Muscle of back (tissue), 10 donors: ENCODE results near the gene EFNA2. TPM values are rescaled to one million over a fixed set of nuclear protein-coding genes. Genes with fewer than 3 reads are reported as not detected.

Experiments used
- polyA plus RNA-seq, 10 donors: library from polyadenylated mRNA; unstranded; fragments of 120-200 nt; gene quantifications; one replicate each; pipeline ENCODE4 v1.2.1, GENCODE V29; 2013; ENCODE audit not compliant: insufficient read length in 10 of 10

EFNA2 gene
- polyA plus RNA-seq, 10 donors, result 0.29 to 2.4 (median 1.3) TPM

Other genes with a start within 250 kb of the EFNA2 start
- gene ABCA7, start 245.8 kb upstream of the EFNA2 start, polyA plus RNA-seq, result 10 to 100 TPM in 9 of 10 donors, 1 to 10 TPM in 1; 4.8 to 29.3 (median 12.0) TPM
- 10 to 100 TPM in 5 of 10 donors, 1 to 10 TPM in 5; 6.3 to 20.7 (median 10.1) TPM for gene ARHGAP45, start 218.7 kb upstream of the EFNA2 start, polyA plus RNA-seq
- gene POLR2E, start 190.5 kb upstream of the EFNA2 start, polyA plus RNA-seq, result 100 to 1,000 TPM in 8 of 10 donors, 10 to 100 TPM in 2; 81.8 to 145 (median 110) TPM
- 100 to 1,000 TPM; 117 to 183 (median 150) TPM for gene GPX4, start 181.9 kb upstream of the EFNA2 start, polyA plus RNA-seq
- 10 to 100 TPM in 5 of 10 donors, 1 to 10 TPM in 5; 6.1 to 14.5 (median 10.4) TPM for gene SBNO2, start 111.6 kb upstream of the EFNA2 start, polyA plus RNA-seq
- gene STK11, start 80.1 kb upstream of the EFNA2 start, polyA plus RNA-seq, result 10 to 100 TPM; 37.8 to 53.7 (median 47.7) TPM
- gene CBARP, start 47.9 kb upstream of the EFNA2 start, polyA plus RNA-seq, result 1 to 10 TPM in 7 of 10 donors, under 1 TPM in 3; 0.97 to 2.7 (median 1.2) TPM
- 100 to 1,000 TPM; 114 to 184 (median 135) TPM for gene ATP5F1D, start 44.1 kb upstream of the EFNA2 start, polyA plus RNA-seq
- 10 to 100 TPM; 27.7 to 44.0 (median 33.6) TPM for gene MIDN, start 37.3 kb upstream of the EFNA2 start, polyA plus RNA-seq
- gene CIRBP, start 16.5 kb upstream of the EFNA2 start, polyA plus RNA-seq, result 100 to 1,000 TPM; 408 to 480 (median 436) TPM
- 10 to 100 TPM in 9 of 10 donors, 1 to 10 TPM in 1; 7.9 to 17.0 (median 14.3) TPM for gene FAM174C, start 10.3 kb upstream of the EFNA2 start, polyA plus RNA-seq
- 10 to 100 TPM; 51.3 to 94.1 (median 63.8) TPM for gene NDUFS7, start 98.0 kb downstream of the EFNA2 start, polyA plus RNA-seq
- gene GAMT, start 115.7 kb downstream of the EFNA2 start, polyA plus RNA-seq, result 100 to 1,000 TPM; 133 to 200 (median 160) TPM
- gene DAZAP1, start 121.7 kb downstream of the EFNA2 start, polyA plus RNA-seq, result 10 to 100 TPM; 52.2 to 76.1 (median 64.0) TPM
- gene RPS15, start 152.5 kb downstream of the EFNA2 start, polyA plus RNA-seq, result 1,000 to 10,000 TPM in 5 of 10 donors, 100 to 1,000 TPM in 5; 743 to 1,364 (median 1,019) TPM
- 1 to 10 TPM in 2 of 10 donors, under 1 TPM in 8; 0.47 to 1.2 (median 0.82) TPM for gene APC2, start 164.2 kb downstream of the EFNA2 start, polyA plus RNA-seq
- 10 to 100 TPM; 11.6 to 20.9 (median 15.8) TPM for gene C19orf25, start 193.3 kb downstream of the EFNA2 start, polyA plus RNA-seq
- 1 to 10 TPM in 4 of 10 donors, under 1 TPM in 6; 0.46 to 2.0 (median 0.88) TPM for gene PCSK4, start 204.5 kb downstream of the EFNA2 start, polyA plus RNA-seq
- gene REEP6, start 205.3 kb downstream of the EFNA2 start, polyA plus RNA-seq, result 1 to 10 TPM; 1.4 to 2.6 (median 1.8) TPM
- 10 to 100 TPM in 9 of 10 donors, 1 to 10 TPM in 1; 7.4 to 17.8 (median 13.8) TPM for gene ADAMTSL5, start 227.1 kb downstream of the EFNA2 start, polyA plus RNA-seq
- gene PLK5, start 238.2 kb downstream of the EFNA2 start, polyA plus RNA-seq, result under 1 TPM in 9 of 10 donors, not detected in 1; 0.07 to 0.80 (median 0.16) TPM